Right forelimb (tissue), 1 donor: ENCODE results near the gene RAB17.

Experiments used
- DNase-seq: peaks from one replicate; pipeline ENCODE4 v3.0.0-alpha.2; 2018

RAB17 gene

DNA sequence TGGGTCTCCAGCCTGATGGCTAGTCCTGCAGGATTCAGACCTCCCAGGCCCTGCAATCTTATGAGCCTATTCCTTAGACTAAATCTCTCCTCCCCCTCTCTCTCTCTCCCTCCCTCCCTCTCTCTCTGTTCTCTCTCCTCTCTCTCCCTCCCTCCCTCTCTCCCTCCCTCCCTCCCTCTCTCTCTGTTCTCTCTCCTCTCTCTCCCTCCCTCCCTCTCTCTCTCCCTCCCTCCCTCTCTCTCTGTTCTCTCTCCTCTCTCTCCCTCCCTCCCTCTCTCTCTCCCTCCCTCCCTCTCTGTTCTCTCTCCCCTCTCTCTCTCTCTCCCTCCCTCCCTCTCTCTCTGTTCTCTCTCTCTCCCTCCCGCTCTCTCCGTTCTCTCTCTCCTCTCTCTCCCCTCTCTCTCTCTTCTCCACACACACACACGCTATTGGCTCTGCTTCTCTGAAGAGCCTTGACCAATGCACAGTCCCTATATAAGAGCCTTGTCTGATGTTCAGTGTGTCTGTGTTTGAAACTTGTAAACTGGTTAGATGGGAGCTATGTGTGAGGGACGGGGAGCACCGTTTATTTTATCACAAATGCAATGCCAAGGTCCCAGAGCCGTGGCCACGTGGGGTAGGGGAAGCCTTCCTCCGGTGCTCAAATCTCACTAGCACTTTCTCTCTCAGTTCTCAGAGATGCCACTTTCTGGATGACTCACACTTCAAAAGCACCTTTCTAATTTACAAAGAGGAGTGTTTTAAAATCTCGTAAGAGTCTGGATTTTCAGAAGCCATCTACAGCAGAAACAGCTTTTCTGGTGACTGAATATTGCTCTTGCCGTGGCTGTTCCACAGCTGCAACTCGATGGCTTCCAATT is 33.5 kb downstream of the RAB17 start:
- DNase-seq = no peak

DNA sequence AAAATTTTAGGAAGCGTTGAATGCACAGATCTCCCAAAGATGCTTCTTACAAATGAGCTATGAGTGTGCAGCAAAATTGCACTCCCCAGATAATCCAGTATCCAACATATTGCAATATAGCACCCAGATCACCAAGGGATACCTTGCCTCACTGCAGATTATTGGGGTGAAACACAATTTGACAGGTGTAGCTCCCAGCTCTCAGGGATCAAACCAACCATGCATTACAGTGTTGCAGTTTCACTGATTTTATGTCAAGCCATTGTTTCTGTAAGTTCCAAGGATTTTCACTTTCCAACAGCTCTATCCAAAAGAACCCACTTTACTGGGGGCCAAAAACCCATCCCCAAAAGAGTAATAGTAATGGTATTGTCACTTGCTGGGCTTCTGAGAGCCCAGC is 35.0 kb downstream of the RAB17 start:
- no peak for DNase-seq

DNA sequence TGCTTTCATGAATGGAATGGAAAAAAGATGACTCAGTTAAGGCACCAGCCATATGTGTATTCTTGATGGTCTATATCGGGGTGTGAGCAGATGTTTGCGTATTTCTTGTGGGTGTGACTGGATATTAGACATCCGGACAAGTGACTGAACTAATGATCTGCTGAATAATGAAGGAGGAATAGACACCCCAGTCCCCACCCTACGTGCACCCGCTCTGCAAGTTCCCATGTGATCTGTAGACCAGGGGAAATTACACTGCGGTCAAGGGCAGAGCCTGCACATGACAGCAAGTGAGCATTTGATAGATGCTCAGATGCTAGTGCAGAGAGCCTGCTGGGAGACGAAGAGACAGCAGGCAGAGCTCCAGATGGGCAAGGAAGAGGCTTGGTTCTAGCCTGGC is 36.6 kb downstream of the RAB17 start:
- DNase-seq = no peak

DNA sequence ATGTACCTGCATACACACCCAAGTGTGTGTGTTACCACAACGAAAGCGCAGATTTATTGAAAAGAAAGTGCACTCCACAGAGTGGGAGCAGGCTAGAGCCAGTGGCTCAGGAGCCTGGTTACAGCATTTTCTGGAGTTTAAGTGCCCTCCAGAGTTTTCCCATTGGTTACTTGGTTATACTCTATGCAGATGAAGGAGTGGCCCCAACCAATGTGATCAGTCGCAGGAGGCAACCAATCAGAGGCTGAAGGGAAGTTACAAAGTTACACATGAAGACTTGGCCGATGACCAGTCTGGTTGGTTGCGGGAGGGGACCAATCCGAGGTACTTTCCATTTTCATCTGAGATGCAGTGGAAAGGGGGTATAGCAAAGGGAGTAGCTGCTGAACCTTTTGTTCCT is 37.6 kb downstream of the RAB17 start:
- no peak for DNase-seq

DNA sequence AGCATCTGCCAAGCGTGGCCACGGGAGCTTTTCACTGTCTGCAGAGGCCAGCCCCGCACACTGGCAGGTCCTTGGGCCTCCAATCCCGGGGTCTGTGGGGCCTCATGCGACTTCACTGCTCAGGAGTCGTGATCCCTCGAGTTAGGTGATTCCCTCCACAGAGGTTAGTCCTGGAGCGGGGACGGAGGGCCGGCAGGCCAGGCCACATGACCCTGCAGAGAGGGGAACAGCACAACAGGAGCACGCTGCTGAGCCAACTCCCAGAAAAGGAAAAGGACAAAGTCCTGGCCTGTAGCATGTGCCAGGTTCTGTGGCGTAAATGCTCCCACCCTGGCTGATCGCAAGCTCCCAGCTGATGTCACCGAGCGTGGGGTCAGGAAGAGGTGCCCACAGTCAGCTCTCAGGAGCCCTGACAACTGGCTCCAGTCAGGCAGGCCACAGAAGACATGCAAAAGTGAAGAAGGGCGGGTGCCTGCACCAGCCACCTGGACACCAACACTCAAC is 39.4 kb downstream of the RAB17 start:
- DNase-seq = no peak

DNA sequence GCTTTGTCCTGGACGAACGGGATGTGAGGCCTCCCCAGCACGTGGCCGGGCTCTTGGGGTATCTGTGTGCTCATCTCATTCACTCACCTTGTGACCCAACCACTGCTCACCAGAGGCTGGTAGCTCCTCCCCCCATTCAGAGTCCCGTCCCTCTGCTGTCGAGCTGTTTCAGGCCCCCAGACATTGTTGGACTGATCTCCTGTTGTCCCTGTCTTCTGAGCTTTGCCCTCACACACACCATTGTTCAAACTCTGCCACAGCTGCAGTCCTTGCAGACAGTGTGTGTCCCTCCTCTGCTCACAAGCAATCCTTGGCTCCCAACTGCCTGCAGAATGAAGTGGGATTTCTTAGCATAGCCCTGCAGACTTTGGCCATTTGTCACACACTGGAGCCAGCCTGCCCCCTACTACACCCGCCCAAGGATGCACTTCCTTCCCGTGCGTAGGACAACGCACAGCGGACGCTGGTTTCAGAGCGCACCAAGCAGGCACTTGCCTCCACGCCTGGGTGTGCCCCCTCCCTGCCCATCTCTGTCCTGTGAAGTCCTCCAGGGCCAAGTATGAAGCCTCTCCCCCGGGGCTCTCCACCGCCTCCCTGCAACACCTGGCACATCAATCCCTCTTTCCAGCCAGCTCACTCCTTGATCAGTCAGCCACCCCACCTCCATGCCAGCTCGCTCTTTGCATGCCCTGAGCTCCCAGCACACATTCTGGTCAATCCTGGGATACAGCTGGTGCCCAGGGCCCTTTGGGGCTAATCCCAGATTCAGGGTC is 40.7 kb downstream of the RAB17 start:
- no peak for DNase-seq

DNA sequence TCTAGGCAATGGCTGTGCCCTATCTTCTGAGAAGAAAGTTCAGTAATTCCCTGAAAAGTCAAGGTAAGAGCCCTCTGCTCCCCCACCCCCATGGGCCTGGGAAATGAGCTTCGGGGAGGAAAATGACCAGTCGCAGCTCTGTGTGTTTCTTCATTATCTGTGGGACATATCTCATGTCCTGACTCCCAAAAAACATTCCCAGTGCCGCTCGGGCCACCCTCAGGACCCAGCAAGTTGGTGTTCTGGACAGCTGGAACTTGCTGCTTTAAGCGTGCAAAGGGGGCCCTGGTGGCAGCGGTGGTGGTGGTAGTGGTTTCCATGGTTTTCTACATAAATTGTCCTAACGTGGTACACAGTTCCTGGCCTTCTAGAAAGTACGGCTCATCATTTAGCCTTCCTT is 41.3 kb downstream of the RAB17 start:
- DNase-seq = no peak

DNA sequence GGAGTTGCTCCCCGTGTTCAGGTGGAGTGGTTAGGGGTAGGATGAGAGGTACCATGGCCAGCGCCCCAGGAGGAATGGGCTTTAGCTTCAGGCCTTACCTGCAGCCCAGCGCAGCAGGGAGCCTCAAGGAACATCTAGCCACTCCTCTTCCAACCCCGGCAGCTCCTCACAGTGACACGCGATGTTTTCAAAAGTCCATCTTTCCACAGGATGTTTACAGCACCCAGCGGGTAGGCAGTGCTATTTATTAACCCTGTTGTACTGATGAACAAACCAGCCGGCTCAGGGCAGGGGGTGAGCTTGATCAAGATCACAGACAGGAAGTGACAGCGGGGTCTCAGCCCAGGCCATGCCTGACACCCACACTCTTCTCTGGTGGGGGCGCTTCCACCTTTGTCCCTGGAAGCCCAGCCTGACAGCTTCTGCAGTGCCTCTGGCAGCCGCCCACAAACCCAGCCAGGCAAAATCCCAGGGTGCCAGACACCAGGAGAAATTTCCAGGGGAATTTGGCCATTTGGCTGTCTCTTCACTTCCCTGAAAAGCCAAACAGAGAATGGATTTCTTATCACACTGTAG is 42.6 kb downstream of the RAB17 start:
- no peak for DNase-seq

DNA sequence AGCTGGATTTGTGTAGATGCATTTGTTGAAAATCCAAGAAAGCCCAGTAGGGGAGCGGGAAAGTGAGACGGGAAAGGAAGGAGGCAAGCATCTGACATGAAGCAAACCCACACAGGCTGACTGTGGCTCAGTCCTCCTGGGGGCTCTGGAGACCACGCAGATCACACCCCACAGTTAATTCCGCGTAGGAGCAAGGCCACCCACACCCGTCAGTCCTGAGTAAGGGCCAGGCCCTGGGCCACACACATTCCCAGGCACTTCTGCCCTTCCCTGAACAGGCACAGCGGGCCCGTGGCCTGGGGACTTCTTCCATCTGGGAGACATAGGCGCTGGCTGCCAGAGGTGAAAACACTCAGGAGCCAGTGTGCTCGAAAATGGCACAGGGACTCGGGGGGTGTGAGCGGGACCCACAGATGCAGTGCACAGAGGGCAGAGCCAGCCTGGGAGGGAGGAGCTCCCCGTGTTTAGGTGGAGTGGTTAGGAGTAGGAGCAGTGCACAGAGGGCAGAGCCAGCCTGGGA is 43.6 kb downstream of the RAB17 start:
- no peak for DNase-seq

DNA sequence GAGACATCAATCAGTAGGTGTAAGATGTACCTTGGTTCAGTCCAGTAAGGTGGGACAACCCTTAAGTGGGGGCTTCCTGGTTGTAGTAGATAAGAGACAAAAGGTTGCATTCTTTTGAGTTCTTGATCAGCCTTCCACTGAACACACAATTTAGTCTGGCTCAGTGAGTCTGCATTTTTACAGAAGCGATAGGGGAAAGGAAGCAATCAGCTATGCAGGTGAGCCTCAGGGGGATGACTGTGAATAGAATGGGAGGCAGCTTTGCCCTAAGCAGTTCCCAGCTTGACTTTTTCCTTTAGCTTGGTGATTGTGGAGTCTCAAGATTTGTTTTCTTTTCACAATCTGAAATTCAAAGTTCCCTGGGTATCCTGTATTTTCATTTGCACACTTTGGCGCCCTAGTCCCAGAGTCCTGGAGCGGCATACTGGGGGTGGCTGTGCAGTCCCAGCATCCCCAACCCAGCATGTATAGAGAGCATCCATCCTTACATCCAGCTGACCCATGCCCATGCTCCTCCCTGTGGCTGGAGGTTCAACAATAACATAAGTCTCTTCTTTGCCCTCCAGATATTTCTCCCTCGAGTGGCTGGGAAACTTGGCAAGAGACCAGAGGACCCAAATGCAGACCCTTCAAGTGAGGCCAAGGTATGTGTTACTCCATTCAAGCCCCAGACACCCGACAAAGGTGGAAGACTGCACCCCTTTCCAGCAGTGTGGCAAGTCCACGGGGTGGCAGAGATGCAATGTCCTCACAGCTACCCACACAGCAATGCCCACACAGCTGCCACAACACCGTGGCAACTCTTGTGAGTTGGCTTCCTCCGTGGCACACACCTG is 44.3 kb downstream of the RAB17 start:
- DNase-seq = no peak

DNA sequence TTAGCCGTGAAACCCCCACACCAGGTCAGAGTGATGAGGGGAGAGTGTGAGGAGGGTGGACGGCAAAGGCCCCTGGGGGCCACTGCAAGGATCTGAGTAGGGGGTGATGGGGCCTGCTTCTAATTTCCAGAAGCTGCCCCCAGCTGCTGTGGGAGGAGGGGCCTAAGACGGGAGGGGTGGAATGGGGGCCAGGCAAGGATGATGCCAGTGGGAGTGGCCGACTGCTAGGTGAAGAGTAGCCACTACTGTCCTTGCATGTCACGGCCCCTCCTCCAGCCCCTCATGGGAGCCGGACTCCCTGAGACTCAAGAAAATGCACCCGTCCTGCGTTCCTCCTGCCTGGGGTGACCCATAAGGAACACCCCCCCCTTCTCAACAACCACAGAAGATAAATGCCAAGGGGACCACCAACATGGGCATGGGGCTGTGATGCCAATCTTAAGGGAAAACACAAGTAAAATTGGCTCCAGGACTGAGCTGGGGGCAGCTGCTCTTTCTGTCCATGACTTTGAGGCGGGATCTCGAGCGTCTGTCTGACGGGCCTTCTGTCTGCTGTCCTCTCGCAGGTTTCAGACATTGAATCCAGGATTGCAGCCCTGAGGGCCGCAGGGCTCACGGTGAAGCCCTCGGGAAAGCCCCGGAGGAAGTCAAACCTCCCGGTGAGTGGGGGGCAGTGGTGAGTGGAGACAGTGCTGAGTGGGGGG is 48.4 kb downstream of the RAB17 start:
- no peak for DNase-seq

DNA sequence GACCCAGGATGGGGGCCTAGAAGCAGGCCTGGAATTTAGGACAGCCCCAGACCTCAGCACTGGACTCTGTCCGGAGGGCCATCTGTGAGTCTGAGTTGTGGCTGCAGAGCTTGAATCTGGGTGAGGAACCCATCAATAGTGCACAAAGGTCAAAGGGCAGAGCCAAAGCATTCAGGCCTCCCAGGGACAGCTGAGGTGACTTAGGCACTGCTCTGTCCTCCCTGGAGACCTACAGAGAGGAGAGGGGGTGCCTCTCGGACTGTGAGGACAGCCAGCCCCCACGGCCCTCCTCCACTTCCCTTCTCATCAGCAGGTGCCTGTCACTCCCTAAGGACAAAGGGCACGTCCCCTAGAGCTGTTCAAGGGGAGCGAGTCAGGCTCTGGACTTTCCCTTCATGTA is 49.3 kb downstream of the RAB17 start:
- DNase-seq = no peak

DNA sequence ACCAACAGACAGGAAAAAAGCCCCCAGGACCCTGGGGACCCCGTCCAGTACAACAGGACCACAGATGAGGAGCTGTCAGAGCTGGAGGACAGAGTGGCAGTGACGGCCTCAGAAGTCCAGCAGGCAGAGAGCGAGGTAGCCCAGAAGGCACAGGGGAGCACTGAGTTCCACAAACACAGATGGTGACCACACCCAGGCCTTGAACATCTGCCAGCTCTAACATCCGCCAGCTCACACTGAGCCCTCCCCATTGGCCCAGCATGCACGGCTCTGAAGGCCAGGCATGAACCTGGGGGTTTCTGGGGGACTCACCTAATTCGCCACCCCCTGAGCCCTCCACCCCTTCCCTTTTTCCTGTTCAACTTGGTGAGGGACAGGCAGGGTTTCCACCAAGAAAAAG is 49.7 kb downstream of the RAB17 start:
- peak; percentile 69 for DNase-seq

DNA sequence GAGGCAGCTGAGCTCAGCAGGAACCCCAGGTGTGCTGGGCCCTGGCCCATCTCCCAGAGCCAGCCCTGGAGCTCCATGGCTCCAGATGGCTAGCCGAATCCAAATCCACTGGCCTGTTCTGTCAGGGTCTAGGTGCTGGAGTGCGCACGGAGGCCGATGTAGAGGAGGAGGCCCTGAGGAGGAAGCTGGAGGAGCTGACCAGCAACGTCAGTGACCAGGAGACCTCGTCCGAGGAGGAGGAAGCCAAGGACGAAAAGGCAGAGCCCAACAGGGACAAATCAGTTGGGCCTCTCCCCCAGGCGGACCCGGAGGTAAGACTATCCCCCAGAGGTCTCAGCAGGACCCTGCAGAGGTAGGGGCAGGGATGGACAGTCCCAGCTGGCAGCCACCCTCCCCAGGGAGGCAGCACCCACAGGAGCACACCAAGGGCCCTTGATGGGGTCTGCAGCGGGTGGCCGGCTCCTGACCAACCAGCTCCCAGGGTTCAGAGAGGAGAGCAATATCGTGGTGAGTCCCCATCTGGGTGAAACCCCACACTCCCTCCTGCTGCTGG is 50.2 kb downstream of the RAB17 start:
- no peak for DNase-seq

DNA sequence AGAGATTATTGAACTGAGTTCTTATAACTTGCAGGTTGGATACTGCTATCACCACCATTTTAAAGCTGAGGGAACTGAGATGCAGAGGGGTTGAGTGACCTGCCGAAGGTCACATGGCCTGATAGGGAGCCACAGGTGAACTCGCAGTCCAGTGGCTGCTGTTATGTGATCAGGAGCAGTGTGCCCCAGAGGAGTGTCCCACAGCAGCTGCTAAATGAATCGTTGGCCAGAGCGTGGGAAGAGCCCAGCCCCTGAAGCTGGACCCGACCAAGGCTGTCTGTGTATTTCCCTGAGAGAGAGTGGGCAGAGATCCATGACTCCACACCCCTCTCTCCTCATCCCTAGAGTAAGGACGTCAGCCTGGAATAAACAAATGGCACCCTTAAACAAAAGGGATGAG is 50.9 kb downstream of the RAB17 start:
- no peak for DNase-seq

DNA sequence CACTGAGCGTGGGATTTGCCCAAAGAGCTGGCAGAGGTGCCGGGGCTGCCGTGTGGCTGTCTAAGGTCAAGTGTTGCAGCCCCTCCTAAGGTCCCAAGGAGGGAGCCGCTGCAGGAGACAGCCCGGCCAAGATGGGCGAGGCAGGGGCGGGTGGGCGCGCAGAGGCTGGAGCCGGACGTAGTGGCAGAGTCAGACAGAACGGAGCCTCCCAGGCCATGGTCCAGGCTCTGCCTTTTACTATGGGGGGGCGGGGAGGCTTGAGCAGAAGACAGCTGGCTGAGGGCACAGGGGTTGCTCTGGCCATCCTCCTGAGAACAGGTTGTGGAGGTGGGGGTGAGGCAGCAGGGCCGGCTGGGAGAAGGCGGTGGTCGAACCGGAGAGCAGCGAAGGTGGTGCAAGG is 51.6 kb downstream of the RAB17 start:
- DNase-seq = no peak

DNA sequence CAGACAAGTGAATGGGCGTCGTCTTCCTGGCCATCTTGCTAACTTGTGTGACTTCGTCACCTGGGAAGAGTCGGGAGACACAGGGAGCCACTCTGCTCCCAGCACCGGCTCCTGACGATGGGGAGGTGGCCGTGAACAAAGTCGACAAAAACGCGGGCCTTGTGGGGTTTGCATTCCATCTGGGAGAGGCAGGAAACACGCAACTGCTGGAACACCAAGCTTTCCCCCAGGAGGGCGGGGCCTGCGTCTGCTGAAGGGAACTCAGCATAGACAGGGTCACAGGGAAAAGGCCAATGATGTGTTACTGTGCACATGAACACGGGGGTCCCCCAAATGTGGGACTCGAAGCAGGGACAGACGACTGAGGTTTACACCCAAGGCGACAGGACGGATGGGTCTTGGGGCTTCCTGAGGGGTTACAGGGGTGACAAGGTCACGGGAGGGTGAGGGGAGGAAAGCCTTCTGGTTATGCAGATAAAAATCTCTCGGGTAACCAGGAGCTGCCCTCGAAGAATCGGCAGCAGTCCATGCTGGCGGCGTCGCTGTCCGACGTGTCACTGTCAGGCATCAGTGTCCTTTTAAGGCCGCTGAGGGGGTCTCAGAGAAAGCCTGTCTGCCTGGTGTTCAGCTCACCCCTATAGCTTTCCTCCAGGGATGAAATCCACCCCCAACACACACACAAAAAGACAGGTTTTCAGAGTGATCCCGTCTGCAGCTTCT is 52.4 kb downstream of the RAB17 start:
- DNase-seq = no peak

DNA sequence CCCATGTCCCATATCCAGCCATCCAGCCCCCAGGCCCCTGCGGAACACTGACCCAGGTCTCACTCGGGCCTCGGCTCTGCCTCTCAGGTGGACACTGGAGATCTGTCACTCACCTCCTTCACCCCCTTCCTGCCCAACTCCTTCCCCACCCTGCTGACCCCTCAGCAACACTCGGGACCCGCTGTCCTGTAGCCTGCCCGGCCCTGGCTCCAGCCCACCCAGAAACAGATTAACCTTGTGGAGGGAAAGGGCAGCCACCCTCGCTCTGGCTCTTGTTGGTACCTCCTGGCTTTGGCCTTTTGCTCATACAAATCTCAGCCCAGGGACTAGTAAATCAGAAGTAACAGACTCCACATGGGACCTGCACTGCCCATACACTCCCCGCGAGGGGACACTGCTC is 53.9 kb downstream of the RAB17 start:
- no peak for DNase-seq

DNA sequence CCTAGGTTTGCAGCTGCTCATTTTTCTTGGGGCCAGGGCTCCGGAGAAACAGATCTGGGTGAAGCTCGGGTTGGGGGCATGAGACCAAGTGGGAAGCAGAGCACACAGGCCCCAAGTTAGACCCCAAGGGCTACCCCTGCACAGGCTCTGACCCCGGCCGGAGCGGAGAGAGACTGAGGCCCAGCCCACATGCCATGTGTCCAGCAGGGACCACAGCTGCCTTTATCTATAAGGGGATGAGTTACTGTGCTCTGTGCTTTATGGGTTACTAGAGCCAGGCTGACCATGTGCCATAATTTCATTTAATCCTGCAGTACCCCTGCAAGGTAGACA is 54.5 kb downstream of the RAB17 start:
- no peak for DNase-seq

DNA sequence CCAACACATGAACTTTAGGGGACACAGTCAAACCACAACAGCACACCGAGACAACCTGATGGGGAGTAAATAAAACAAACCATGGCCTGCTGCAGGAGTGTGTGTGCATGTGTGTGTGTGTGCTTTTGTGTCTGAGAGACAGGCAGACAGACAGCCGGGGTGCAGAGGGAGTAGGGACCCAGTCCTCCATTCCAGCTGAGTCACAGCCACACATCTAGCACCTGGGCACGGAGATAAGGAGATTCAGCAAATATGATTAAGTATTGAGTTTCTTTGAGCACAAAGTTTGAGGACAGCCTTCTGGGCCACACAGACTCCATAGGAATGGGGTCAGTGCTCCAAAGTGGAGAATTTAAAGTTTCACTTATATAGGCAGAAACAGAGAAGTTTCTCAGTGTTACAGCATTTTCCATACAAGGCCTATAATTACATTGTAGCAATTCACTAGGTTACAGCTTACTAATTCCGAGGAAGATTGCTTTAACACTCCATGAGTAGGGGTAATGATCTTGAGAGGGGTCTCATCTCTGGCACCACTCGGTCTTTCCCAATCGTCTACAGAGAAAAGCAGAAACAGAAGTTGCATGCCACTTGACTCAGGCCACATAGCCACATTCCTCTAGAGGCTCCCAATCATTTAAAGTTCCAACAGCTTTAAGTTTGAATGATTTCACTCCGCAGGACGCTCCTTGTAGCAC is 55.0 kb downstream of the RAB17 start:
- DNase-seq = no peak
